Measurements from ENCODE around the gene MEF2B.

MEF2B gene

DNA sequence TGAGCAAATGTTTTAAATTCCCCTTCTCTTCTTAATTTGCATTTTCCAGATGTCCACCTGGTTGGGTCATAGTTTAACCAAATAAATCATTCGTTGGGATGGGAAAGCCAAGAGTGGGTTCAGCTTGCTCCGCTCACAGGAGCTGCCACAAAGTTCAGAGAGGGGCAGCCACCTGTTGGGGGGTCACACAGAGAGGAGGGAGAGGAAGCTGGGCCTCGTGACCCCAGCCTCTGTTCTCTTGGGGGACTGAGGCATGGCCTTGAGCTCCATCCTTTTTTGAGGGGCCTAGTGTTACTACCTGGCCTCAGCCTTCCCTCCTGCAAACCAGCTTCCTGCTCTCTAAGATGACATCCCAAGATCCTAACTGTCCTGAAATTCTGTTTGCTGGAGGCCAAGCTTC, 2.5 kb downstream of the MEF2B start:
- DNase-seq (ENCODE audit: low read depth) = no peak
- TF ChIP-seq, protein P1, sequence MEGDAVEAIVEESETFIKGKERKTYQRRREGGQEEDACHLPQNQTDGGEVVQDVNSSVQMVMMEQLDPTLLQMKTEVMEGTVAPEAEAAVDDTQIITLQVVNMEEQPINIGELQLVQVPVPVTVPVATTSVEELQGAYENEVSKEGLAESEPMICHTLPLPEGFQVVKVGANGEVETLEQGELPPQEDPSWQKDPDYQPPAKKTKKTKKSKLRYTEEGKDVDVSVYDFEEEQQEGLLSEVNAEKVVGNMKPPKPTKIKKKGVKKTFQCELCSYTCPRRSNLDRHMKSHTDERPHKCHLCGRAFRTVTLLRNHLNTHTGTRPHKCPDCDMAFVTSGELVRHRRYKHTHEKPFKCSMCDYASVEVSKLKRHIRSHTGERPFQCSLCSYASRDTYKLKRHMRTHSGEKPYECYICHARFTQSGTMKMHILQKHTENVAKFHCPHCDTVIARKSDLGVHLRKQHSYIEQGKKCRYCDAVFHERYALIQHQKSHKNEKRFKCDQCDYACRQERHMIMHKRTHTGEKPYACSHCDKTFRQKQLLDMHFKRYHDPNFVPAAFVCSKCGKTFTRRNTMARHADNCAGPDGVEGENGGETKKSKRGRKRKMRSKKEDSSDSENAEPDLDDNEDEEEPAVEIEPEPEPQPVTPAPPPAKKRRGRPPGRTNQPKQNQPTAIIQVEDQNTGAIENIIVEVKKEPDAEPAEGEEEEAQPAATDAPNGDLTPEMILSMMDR (conservative IDR thresholded peaks at IDR 0.05; ENCODE audit: low read depth, low read length) = no peak
- H3K4me3 ChIP-seq (ENCODE audit: low read length) = no peak overlapping the region

DNA sequence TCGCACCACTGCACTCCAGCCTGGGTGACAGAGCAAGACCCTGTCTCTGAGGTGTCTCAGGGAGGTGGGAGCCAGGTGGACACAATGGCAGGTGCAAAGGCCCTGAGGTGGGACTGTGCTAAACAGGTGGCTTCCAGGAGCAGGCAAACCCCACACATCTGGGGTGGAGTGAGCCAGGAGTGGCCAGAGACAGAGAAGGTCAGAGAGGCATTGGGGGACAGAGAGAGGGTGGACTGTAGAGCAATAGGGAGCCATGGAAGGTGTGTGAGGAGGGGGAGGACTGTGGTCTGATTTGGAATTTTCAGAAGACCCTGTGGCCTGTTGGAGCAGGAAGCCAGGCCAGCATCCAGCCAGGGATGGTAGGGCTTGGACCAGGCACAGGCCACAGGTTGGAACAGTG, 4.7 kb downstream of the MEF2B start:
- TF ChIP-seq, protein P1 (conservative IDR thresholded peaks at IDR 0.05; ENCODE audit: low read depth, low read length) = no peak
- DNase-seq (ENCODE audit: low read depth) = no peak
- H3K4me3 ChIP-seq (ENCODE audit: low read length) = no peak overlapping the region

DNA sequence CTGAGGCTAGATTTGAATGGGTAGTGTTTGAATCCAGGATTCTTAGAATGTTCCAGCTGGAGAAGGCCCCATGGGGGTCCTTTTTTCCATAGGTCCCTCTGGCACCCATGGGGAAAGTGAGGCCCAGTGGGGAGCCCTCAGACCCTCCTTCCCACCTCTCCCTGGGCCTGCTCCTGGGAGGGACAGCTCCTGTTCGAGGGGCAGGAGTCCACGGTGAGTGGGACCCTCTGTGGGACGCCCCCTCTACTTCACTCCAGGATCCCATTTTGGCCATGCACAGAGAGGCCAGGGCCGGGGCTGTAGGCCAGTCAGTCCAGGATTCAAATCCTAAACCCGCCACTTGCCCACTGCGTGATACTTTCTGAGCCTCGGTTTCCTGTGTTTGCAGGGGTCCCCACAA, 7.6 kb downstream of the MEF2B start:
- no peak overlapping the region for H3K4me3 ChIP-seq (ENCODE audit: low read length)
- TF ChIP-seq, protein P1 (conservative IDR thresholded peaks at IDR 0.05; ENCODE audit: low read depth, low read length) = no peak
- no peak for DNase-seq (ENCODE audit: low read depth)

DNA sequence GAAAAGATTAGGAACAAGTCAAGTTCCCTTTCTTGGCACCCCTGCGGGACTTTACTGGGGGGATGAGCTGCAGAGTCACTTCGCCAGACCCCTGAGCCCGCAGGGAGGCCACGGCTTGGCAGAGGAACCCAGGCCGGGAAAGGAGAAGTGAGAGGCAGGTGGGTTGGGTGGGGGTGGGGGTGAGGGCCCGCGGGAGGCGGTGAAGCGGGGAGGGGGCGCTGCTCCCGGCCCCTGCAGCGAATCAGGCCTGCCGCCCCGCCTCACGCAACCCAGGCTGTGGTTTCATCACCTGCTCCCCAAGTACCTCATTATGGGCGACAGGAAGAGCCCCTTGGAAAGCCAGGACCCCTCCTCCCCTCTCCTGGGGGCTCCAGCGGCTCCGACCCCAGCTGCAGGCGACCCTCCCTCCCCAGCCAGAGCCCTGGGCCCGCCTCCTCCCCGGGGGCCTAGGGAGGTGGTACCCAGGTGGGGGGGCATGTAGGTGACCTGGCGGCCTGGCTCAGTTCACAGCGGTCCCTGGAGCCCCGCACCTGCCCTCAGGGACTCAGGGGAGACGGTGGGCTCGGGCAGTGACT, 9.5 kb downstream of the MEF2B start:
- no peak for DNase-seq (ENCODE audit: low read depth)
- TF ChIP-seq, protein P1 (conservative IDR thresholded peaks at IDR 0.05; ENCODE audit: low read depth, low read length) = no peak
- H3K4me3 ChIP-seq (ENCODE audit: low read length) = no peak overlapping the region

DNA sequence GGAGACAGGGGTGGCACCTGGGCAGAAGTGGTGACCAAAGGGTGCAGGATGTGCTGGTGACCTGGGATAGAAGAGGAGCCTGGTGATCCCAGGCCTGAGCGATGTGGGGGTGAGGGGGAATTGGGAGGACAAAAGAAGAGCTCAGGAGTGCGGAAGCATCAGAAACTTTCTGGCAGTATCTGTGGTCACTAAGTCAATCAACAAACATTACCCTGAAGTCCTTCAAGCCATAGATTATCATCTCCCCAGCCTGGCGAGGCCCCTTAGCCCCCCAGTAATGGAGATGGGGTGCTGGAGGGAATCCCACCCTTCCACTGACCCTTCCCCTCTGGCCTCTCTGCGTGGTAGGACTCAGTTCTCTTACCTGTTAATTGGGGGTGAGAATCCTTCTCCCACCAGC, 10.5 kb downstream of the MEF2B start:
- TF ChIP-seq, protein P1 (conservative IDR thresholded peaks at IDR 0.05; ENCODE audit: low read depth, low read length) = no peak
- H3K4me3 ChIP-seq (ENCODE audit: low read length) = no peak overlapping the region
- DNase-seq (ENCODE audit: low read depth) = no peak

DNA sequence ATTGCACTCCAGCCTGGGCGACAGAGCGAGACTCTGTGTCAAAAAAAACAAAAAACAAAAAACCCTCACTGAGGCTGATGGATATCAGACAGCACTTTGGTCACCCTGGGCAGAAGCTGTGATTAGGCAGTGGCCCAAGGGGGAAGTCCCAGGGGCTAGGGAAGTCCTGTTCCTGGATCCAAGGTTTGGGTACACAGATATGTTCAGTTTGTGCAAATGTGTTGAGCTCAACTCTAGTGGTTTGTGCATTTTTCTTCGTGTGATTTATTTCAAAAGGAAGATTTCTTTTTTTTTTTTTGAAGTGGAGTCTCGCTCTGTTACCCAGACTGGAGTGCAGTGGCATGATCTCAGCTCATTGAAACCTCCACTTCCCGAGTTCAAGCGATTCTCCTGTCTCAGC, 12.3 kb downstream of the MEF2B start:
- no peak overlapping the region for H3K4me3 ChIP-seq (ENCODE audit: low read length)
- TF ChIP-seq, protein P1 (conservative IDR thresholded peaks at IDR 0.05; ENCODE audit: low read depth, low read length) = no peak
- DNase-seq (ENCODE audit: low read depth) = no peak

DNA sequence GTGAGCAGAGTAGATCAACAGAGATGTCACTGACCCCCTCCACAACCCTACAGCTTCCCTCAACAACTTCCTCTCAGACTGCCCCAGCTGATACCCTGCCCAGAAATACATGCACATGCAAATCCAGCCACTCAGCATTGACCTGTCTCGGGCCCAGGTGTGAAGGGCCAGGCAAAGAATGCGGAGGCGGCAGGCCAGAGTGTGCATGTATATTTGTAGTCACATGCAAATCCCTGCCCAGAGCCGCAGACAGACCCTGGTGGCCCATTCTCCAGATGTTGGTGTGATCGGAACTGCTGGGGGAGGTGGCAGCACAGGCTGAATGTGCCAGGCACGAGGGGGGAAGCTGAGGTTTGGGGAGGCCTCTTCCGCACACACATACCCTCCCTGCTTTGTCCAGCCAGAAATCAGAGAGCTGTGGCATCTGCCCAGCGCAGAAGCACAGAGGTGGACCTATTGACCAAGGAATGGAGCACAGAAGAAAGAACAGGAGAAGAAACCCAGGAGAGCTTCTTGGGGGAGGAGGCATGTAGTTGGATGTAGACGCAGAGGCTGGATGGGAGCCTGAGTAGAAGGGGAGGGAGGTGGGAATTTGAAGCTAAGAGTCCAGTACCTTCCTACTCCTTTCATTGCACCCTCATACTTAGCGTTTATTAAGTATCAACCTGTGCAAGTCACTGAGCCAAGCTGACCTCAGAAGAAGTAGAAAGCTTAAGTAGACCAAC, 14.4 kb downstream of the MEF2B start:
- TF ChIP-seq, protein P1 (conservative IDR thresholded peaks at IDR 0.05; ENCODE audit: low read depth, low read length) = no peak
- no peak overlapping the region for H3K4me3 ChIP-seq (ENCODE audit: low read length)
- DNase-seq (ENCODE audit: low read depth) = no peak

All from retinal pigment epithelial cell (primary cell).